ENCODE measurements around the gene CELA3B.
A peak's percentile ranks its signal among the peaks of the same experiment; 100 is the strongest.

CELA3B gene

DNA sequence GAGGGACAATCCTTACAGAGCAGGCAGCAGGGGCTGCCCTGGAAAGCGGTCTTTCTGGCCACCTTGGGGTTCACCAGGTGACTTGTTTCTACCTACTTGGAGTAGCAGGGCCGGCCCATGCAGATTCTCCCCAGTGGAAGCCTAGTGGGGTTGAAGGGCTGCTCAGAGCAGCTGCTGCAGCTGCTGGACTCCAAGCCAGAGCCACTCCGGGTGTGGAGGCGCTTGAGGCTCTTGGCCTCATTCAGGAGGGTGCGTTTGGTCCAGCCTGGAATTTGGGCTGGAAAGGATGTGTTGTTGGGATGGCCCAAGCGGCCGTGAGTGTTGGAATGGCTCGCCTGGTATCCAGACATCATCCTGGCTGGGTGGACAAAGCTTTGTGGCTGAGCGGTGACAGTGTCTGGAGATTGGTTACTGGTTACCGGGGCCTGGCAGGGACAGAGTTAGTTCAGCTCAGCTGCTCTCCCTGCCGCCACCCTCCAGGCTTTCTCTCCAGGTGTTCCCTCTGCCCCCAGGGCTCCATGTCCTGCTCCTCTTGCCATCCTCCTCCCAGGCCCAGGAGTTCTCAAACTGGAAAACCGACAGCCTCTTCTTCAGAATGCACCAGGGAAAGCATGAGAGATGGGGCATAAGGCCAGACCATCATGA, 25.5 kb upstream of the CELA3B start:
- no peaks in the 10 kb centered on the region for H3K27me3 ChIP-seq (replicated peaks)
- in situ Hi-C loops (cut with HindIII; ENCODE audit: low pct_ligation_motif_present, low sequenced_read_pairs) = loop anchor here (25.0 kb wide), 1 partner anchor 264 kb away; no protein-coding TSS in a partner anchor
- TF ChIP-seq, protein P1, sequence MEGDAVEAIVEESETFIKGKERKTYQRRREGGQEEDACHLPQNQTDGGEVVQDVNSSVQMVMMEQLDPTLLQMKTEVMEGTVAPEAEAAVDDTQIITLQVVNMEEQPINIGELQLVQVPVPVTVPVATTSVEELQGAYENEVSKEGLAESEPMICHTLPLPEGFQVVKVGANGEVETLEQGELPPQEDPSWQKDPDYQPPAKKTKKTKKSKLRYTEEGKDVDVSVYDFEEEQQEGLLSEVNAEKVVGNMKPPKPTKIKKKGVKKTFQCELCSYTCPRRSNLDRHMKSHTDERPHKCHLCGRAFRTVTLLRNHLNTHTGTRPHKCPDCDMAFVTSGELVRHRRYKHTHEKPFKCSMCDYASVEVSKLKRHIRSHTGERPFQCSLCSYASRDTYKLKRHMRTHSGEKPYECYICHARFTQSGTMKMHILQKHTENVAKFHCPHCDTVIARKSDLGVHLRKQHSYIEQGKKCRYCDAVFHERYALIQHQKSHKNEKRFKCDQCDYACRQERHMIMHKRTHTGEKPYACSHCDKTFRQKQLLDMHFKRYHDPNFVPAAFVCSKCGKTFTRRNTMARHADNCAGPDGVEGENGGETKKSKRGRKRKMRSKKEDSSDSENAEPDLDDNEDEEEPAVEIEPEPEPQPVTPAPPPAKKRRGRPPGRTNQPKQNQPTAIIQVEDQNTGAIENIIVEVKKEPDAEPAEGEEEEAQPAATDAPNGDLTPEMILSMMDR (IDR thresholded peaks at IDR 0.05; ENCODE audit: low read depth, low read length, missing control alignments) = no peak
- no peak overlapping the region for H3K4me3 ChIP-seq (ENCODE audit: low read depth, low read length)
- no peak overlapping the region for H3K27ac ChIP-seq
- DNase-seq = no peak
- no peaks in the 10 kb centered on the region for H3K36me3 ChIP-seq (replicated peaks)

DNA sequence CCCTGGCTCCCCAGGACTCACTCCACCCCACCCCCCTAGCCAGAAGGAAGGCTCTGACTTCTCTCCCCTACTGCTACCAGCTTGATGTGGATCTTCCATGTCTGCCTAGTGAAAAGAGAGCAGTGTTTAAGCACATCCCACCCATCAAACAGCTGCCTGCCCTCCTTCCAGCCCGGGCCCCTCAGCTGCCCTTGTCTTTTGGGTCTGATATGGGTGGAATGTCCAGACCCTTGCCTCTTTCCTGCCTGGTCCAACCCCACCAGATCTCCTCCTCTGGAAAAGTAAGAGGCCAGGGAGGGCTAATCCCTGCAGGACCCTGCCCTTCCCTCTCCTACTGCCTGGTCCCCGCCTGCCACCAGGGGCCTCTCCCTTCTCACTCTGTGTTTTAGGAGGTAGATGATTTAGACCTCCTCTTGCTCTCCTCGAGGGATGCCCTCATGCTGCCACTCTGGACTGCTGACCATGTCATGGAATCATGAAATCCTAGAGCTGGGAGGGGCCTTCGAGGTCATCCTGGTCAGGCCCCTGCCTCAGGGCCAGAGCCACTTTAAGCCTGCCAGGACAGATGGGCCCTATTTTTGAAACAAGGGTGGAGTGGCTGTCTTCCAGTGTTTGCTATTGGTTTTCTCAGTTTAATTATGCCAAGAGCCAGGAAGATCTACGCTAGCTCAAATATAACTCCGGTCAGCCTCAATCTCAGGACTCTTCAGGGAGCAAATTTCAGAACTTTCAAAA, 23.9 kb upstream of the CELA3B start:
- Histone ChIP-seq H3K4me3 (ENCODE audit: low read depth, low read length) (no peak overlapping the region), H3K27ac (no peak overlapping the region), H3K27me3 (replicated peaks) (no peaks in the 10 kb centered on the region), H3K36me3 (replicated peaks) (no peaks in the 10 kb centered on the region)
- TF ChIP-seq, protein P1 (IDR thresholded peaks at IDR 0.05; ENCODE audit: low read depth, low read length, missing control alignments) = peak; percentile 23
- DNase-seq = no peak
- in situ Hi-C loops (cut with HindIII; ENCODE audit: low pct_ligation_motif_present, low sequenced_read_pairs) = loop anchor here (25.0 kb wide), 1 partner anchor 266 kb away; no protein-coding TSS in a partner anchor

DNA sequence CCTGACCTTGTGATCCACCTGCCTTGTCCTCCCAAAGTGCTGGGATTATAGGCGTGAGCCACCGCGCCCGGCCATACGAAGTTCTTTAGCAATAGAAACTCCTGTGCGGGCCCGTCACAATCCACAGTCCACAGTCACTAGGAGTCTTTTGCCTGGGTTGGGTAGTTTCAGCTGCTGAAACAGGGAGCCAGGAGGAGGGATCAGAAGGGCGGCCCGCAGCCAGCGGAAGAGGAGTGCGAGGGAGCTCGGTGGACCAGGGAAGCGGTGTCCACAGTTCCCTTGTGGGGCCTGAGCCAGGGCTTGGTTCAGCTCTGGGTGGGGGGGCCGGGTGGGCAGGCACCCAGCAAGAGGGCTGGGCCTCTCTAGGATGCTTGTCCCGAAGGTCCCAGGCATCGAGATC, 21.8 kb upstream of the CELA3B start:
- H3K4me3 ChIP-seq (ENCODE audit: low read depth, low read length) = no peak overlapping the region
- TF ChIP-seq, protein P1 (IDR thresholded peaks at IDR 0.05; ENCODE audit: low read depth, low read length, missing control alignments) = no peak
- H3K27ac ChIP-seq = no peak overlapping the region
- no peaks in the 10 kb centered on the region for H3K36me3 ChIP-seq (replicated peaks)
- in situ Hi-C loops (cut with HindIII; ENCODE audit: low pct_ligation_motif_present, low sequenced_read_pairs) = loop anchor here (25.0 kb wide), 1 partner anchor 268 kb away; no protein-coding TSS in a partner anchor
- DNase-seq = no peak
- no peaks in the 10 kb centered on the region for H3K27me3 ChIP-seq (replicated peaks)

DNA sequence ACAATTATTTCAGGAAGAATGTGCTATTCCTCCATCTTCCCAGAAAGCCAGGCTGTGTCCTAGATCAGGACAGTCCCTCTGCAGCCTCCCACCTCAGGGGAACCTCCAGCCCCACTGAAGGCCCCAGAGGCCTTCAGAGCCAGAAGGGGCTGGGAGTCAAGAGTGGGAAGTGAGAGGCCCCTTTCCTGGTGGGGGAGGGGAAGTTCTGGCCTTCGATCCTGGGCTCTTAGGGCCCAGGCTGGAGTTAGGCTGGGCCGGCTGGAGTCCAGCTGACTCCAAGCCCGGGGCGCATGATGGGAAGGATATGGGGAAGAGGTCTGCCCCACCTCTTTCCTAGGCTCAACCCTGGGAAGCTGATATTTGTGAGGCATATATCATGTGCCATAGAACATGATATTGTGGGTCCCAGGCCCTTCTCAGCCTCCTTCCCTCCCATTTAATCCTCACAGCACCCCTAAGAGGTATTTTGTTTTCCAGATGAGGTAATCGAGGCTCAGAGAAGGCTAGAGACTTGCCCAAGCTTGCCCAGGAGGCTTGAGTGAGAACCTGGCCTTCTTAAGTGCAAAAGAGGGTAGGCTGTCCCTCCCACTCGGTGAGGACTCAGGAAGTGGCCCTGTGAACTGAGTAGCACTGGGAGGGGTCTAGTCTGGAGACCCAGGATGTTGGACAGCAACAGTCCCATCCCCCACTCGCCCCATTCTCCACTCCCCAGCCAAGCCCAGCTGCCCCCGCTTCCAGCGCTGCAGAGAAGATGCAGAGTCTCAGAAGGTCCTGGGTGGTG, 21.1 kb upstream of the CELA3B start:
- no peak for DNase-seq
- H3K36me3 ChIP-seq (replicated peaks) = no peaks in the 10 kb centered on the region
- in situ Hi-C loops (cut with HindIII; ENCODE audit: low pct_ligation_motif_present, low sequenced_read_pairs) = loop anchor here (25.0 kb wide), 1 partner anchor 268 kb away; no protein-coding TSS in a partner anchor
- H3K27me3 ChIP-seq (replicated peaks) = no peaks in the 10 kb centered on the region
- H3K4me3 ChIP-seq (ENCODE audit: low read depth, low read length) = no peak overlapping the region
- TF ChIP-seq, protein P1 (IDR thresholded peaks at IDR 0.05; ENCODE audit: low read depth, low read length, missing control alignments) = no peak
- H3K27ac ChIP-seq = no peak overlapping the region

DNA sequence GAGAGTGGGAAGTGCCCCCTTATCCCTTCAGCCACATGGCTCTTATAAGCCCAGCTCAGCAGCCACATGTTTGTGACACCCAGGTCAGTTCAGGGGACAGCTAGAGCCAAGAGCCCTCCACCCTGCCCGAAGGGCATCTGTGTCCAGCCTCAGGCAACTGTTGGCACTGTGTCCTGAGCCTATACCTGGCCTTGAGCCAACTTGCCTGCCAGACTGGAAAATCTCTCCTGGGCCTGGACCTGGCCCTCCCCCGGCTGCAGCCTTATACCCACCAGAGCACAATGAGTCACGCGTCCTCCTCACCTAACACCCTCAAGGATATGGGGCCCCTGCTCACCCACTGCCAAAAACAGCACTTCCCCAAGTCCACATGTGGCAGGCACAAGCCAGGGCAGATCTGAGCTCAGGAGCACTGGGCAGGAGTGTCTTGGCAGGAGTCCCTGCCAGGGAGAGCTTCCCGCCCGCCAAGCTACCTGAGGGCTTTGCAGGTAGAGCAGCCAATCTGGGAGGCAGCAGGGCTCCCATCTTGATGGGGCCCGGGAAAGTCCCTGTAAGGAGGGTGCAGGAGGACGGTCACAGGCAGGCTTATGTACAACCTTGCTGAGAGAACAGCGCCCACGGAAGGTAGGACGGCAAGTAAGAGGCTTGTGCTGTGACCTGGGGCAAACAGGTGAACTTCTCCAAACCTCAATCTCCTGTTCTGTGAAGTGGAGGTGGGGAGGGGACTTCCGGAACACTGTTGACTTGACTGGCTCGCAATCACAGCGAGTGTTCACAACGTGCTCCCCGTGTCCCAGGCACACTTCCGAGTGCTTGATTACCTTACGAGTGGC, 19.9 kb upstream of the CELA3B start:
- TF ChIP-seq, protein P1 (IDR thresholded peaks at IDR 0.05; ENCODE audit: low read depth, low read length, missing control alignments) = no peak
- H3K27me3 ChIP-seq (replicated peaks) = no peaks in the 10 kb centered on the region
- no peak overlapping the region for H3K4me3 ChIP-seq (ENCODE audit: low read depth, low read length)
- H3K36me3 ChIP-seq (replicated peaks) = no peaks in the 10 kb centered on the region
- no peak overlapping the region for H3K27ac ChIP-seq
- DNase-seq = no peak
- in situ Hi-C loops (cut with HindIII; ENCODE audit: low pct_ligation_motif_present, low sequenced_read_pairs) = loop anchor here (25.0 kb wide), 1 partner anchor 270 kb away; no protein-coding TSS in a partner anchor

All from brain microvascular endothelial cell (primary cell).